Activated gamma-delta T cell treated with anti-CD3 and anti-CD28 coated beads, Interleukin-2, amount 50 U/mL, for 16 hours (primary cell): ENCODE measurements around the gene CELF5.

Experiments
- DNase-seq: peaks from one replicate; pipeline ENCODE4 v3.0.0-alpha.2; 2020; ENCODE audit warnings: low read depth

CELF5 gene

DNA sequence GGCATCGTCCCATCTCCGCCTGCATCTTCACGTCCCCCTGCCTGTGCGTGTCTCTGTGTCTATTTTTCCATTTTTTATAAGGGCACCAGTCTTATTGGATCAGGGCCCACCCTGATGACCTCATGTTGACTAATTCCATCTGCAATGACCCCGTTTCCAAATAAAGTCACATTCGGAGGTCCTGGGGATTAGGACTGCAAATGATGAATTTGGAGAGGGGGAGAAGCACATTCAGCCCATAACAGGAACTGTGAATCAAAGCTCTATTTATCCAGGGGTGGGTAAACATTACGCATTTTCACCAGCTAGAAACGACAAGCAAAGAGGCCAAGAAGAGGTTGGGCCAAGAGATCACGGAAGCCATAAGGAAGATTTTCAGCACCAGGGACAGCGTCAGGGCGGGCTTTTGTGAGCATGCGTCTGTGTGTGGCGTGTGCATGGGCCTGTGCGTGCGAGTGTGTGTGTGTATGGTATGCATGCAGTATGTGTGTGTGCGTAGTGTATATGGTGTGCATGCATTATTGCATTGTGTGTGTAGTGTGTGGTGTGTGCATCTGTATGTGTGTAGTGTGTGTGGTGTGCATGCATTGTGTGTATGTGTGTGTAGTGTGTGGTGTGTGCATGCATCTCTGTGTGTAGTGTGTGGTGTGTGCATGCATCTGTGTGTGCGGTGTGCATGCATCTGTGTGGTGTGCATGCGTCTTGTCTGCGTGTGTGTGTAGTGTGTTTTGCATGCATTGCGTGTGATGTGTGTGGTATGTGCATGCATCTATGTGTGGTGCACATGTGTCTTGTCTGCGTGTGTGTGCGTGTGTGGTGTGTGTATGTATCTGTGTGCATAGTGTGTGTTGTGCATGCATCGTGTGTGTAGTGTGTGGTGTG, 19.6 kb downstream of the CELF5 start:
- DNase-seq, result no peak

DNA sequence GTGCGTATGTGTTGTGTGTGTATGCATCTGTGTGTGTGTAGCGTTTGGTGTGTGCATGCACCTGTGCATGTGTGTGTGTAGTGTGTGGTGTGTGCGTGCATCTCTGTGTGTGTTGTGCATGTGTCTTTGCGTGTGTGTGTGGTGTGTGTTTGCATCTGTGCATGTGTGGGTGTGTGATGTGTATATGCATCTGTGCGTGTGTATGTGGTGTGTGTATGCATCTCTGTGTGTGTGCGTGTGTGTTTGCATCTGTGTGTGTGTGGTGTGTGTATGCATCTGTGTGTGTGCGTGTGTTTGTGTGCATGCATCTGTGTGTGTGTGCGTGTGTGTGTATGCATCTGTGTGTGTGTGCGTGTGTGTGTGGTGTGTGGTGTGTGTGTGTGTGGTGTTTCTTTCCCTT, 20.6 kb downstream of the CELF5 start:
- DNase-seq, result no peak

DNA sequence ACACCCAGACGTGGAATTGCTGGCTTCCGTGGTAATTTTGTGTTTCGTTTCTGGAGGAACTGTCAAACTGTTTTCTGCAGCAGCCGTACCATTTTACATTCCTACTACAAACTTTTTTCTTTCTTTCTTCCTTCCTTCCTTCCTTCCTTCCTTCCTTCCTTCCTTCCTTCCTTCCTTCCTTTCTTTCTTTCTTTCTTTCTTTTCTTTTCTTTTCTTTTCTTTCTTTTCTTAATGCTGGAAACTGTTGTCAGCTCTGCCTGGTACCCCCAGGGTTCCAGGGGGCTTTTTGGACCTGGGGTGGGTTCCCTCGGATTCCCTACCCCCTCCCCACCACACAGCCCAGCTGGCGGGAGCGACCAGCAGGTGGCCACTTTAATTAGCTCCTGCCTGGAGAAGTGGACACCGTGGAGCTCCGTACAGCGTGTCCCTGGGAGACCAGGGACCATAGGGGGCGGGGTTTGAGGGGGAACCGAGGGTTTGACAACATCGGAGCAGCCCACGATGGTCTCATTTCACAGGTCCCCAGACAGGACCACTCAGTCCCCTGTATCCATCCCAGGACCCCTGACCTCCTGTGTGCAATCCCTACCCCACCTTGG, 24.4 kb downstream of the CELF5 start:
- no peak for DNase-seq

DNA sequence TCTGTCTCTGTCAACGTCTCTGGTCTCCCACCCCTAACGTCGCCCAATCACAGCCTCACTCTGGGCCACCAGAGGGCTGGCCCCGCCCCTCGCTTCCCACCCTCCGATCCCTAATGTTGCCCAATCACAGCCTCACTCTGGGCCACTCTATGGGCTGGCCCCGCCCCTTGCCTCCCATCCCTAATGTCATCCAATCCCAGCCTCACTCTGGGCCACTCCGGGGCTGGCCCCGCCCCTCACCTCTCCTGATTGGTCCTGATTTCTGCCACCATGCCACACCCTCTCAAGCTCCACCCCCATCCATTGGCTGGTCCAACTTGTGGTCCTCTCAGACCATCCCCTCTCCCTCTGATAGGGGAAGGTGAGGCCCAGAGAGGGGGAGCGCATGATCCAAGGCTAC, 24.9 kb downstream of the CELF5 start:
- DNase-seq, result no peak

DNA sequence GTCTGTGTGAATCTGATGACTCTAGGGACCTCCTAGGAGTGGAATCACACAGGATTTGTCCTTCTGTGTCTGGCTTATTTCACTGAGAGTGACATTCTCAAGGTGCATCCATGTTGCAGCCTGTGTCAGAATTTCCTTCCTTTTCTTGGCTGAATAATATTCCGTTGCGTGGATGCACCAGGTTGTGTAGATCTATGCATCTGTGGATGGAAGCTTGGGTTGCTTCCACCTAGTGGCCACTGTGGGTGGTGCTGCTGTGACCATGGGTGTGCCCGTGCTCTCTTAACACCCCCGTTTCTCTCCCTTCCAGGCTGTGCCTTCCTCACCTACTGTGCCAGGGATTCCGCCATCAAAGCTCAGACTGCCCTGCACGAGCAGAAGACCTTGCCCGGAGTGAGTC, 26.2 kb downstream of the CELF5 start:
- no peak for DNase-seq

DNA sequence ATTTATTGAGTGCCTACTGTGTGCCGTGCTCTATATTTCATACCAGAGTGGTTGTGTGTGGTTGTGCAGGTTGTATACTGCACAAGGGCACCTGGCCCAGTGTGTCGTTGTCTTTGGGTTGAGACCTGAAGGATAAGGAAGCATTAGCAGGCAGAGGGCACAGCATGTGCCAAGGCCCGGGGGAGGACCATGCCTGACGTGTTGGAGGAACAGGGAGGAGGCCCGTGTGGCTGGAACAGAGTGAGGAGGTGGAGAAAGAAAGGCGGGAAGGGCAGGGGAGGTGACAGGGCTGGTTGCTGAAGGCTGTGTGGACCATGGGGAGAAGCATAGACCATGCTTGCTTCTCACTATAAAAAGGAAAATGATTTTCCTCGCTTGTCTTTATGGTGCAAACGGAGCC, 26.8 kb downstream of the CELF5 start:
- DNase-seq, result no peak

DNA sequence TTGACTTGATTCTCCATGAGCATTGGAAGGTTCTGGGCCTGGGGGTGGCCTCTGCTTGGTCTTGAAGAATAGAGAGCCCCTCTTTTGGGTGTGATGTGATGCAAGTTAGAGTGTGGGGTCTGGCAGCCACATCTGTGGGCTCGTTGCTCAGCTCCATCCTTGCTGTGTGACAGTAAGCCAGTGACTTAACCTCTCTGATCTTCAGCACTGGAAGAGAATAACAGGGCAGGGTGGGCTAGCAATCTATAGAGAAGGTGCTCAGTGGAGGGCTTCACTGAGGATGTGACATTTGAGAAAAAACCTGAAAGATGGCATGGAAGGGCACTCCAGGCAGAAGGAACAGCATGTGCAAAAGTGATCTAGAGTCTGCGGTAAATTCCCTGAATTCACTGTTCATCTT, 28.2 kb downstream of the CELF5 start:
- no peak for DNase-seq

DNA sequence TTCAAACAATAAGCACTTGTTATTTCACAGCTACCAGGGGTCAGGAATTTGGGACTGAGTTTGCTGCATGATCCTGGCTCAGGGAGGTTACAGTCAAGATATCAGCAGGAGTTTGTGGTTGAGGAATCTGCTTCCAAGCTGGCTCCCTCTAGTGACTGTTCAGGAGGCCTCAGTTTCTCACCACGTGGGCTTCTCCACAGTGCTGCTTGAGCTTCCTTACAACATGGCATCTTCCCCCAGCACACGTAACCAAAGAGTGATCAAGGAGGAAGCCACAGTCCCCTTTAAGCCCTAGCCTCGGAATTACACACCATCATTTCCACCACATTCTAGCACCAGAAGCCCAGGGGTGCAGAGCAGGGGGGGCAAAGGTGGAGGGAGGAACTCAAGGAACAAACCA, 28.8 kb downstream of the CELF5 start:
- no peak for DNase-seq

DNA sequence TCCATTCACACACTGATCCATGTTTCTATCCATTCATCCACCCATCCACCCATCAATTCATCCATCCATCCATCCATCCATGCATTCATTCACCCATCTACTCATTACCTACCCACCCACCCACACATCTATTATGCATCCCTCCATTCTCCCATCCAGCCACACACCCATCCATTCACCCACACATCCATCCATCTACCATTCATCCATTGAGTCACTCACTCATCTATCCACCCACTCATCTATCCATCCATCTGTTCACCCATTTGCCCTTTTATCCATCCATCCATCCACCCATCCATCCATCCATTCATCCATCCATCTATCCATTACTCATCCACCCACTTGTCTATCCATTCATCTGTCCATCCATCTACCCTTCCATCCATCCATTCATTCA, 30.1 kb downstream of the CELF5 start:
- DNase-seq, result no peak

DNA sequence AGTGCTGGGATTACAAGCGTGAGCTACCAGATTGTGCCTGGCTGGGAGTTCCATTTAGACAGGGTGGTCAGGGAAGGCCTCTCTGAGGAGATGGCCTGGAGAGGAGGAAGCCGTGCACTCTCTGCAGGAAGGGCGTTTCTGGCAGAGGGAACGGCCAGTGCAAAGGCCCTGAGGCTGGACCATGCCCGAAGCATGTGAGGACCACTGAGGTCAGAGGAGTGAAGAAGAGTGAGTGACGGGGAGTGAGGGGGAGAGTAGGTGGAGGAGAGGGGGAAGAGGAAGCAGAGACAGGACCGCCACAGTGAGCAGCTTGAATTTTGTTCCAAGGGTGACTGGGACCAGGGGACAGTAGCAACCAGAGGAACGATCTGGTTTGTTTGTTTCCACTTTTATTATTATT, 32.6 kb downstream of the CELF5 start:
- DNase-seq, result no peak

DNA sequence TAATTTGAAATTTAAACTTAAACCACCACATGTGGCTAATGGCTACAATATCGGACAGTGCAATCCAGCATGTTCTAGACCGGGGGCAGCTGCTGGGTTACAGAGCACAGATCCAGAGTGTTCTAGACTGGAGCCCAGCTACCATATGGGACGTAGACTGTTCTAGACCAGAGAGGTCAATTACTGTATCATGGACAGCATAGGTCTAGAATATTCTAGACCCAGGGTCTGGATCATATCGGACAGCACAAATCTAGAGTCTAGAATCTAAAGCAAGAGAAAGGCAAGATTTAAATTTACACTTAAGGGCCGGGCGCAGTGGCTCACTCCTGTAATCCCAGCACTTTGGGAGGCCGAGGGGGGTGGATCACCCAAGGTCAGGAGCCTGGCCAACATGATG, 37.9 kb downstream of the CELF5 start:
- DNase-seq, result no peak

DNA sequence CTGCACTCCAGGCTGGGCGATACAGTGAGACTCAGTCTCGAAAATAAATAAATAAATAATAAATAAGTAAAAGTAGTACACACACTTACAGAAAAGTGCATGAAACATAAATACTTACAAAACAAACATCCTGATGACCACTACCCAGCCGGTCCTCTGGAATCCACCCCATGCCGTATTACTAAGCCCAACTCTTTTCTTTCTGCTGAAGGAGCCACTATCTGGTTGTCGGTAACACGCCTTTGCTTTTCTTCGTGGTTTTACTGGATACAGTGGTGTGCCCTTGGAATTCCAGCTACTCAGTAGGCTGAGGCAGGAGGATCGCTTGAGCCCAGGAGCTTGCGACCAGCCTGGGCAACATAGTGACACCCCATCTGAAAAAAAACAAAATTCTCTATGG, 39.4 kb downstream of the CELF5 start:
- DNase-seq, result no peak

DNA sequence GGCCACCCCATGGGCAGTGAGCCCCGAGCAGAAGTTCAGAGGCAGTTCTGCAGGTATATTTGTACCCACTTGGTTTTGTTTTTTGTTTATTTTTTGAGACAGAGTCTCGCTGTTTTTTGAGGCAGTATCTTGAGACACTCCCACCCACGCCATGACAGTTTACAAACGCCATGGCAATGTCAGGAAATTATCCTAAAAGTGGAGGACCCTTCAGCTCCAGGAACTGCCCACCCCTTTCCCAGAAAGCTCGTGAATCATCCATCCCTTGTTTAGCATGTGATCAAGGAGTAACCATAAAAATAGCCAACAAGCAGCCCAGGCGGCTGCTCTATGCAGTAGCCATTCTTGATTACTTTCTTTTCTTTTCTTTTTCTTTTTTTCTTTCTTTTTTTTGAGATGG, 41.0 kb downstream of the CELF5 start:
- no peak for DNase-seq

DNA sequence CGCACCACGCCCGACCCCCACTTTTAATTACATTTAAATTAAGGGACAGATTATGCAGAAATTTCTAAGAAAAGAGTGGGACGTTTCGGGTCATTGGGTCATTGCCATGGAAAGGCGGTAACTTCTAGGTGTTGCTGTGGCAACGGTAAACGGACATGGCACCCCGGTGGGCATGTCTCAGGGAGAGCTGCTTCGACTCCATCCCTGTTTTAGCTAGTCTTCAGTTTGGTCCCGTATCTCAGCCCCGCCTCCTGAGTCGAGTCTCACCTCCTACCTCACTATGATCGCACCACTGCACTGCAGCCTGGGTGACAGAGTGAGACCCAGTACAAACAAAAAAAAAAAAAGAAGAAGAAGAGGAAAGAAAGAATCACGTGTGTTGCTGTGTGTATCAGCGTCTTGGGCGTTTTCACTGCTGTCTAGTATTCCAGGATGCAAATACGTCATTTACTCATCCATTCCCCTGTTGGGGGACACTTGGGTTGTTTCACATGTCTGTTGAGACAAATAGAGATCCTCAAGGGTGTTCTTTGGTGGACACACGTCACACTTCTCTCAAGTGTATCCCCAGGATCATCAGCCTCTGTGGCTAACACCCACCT, 41.7 kb downstream of the CELF5 start:
- no peak for DNase-seq

DNA sequence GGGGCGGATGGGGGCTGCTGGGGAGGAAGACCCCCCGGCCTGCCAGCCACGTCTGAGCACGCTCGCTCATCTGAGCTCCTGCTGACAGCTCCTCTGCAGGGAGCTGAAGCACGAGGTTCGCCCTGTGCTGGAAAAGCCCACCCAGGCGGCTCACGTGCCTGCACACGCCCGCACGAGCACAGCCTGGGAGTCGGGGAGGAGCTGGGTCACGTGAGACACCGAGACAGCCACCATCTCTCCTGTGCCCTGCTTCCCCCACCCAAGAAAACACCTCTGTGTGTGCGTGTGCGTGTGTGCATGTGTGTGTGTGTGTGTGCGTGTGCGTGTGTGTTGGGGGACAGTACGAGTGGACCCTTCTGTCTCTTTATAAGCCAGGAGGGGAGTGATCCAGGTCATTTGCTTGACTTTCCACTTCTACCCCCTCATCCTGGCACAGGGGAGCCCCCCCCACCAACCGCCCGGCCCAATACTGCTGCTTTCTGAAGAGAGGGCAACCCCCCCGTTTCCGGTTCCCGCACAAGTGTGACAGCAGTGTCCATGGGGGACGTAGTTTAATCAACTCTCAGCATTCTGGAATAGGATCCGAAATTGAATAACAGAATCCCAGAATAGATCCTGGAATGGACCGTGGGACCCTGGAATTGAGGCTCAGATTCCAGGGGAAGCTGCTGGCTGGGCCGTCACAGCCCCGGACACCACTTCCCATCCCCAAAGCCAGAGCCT, 42.5 kb downstream of the CELF5 start:
- DNase-seq, result no peak

DNA sequence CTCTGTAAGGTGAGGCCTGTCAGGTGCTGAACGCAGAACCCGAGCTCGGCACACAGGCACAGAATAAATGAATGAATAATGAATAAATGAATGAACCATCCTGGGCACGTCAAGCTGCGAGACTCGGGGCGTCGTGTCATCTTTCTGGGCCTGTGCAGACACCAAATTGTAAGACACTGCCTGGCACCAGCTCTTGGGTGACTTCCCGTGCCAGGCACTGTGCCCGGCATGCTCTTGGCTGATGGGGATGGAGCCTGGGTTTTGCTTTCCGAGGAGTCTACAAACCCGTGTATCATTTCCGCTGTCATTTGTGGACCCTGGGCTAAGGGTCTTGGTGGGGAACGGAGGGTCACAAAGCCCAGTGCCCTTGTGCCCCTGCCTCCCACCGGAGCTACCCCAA, 43.9 kb downstream of the CELF5 start:
- no peak for DNase-seq

DNA sequence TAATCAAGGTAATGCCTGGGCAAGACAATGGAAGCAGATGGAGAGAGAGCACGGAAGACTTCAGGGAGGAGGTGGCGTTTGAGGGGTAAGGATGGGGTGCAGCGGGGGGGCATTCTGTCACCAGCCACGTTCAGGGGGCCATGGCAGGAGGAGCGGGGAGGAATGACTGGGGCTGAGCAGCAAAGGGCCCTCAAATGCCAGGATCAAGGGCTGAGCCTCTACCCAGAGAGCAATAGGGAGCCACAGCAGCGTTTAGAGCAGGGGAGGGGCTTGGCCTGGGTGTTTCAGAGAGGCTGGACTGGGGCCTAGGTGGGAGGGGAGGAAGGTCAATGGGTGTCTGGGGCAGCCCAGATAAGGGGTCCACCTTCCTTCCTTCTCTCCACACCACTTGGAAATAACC, 44.3 kb downstream of the CELF5 start:
- DNase-seq, result no peak

DNA sequence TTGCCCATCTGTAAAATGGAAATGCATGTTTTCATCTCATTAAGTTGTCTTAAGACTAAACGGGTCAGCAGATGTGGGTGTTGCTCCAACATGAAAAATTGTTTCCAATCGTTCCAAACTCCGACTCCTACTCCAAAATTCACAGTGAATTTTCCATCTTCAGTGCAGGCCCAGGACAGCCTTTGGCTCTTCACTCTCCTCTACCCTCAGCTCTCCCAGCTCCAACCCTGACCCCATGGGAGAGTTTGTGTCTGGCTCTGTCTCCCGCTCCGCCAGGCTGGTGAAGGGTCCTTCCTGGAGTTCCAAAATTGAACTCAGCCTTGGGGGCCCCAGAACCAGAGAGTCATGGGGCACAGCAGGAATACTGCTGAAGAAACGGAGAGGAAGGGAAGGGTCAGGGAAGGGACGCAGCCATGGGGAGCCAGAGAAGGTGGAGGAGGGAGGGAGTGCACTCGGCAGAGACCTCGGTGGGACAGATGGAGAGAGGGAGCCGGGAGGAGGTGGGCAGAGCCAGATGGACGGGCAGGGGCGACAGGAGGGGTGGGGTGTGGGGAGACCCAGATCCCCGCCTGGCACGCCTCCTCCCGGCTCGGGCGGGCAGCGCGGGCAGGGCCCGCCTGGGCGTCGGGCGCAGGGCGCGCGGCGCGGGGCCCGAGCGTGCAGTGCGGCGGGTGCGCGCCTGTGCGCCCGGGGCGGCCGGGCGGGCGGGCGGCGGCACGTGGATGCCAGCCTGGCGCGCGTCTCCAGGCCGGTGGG, 45.6 kb downstream of the CELF5 start:
- no peak for DNase-seq

DNA sequence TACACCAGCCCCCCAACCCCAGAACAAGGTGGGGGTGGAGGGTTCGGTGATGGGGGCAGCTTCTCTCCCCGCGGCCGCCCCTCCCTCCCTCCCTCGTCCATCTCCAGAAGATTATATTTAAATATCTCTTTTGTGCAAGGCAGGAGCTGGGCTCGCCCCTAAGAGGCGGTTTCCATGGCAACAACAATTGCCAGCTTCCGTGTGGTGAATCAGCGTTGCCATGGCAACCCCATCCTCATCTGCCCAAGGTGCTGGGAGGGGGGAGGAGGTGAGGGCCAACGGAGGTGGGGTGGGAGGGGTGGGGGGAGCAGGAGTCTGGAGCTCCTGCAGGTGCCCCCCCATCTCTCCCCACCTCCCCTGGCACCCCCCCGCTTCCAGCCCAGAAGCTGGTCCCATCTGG, 46.4 kb downstream of the CELF5 start:
- no peak for DNase-seq

DNA sequence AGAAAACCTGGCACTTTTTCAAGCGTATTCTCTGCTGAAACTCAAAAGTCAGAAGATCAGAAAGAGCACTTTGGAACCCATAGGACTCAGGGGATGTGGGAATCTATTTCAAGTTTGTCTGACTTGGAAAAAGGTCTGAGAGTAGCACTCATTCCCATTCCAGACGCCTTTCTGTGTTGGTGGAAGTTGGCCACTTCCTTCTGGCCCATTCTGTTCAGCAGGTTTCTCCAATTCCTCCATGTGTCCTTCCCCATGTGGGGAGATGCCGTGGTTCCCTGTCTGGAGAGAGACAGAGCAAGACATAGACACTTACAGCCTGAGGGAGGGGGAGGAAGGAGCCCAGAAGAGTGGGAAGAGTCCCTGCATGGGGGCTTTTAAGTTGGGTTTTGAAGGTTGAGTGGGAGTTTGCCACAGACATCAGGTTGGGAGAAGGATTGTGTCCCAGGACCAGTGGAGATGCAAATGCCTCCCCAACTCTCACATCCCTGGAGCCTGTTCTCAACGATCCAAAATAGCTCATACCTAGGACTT, 48.0 kb downstream of the CELF5 start:
- no peak for DNase-seq

DNA sequence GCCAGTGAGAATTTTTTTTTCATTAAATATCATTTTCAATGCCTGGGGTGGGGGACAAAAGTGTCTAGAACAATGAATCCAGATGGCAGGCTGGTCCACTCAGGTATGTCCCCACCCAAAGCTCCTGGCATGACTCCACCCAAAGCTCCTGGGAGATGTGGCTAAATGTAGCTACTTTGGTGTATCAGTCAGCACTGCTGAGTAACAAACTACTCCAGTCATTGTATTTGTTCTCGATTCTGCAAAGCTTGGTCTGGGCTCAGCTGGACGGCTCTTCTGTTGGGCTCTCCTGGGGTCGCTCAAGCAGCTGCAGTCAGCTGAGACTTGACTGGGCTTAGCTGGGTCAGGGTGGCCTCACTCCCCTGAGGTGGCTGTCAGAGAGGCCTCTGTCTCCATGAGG, 48.5 kb downstream of the CELF5 start:
- no peak for DNase-seq
